ENCODE results near the gene MCHR1.

Gene MCHR1

DNA sequence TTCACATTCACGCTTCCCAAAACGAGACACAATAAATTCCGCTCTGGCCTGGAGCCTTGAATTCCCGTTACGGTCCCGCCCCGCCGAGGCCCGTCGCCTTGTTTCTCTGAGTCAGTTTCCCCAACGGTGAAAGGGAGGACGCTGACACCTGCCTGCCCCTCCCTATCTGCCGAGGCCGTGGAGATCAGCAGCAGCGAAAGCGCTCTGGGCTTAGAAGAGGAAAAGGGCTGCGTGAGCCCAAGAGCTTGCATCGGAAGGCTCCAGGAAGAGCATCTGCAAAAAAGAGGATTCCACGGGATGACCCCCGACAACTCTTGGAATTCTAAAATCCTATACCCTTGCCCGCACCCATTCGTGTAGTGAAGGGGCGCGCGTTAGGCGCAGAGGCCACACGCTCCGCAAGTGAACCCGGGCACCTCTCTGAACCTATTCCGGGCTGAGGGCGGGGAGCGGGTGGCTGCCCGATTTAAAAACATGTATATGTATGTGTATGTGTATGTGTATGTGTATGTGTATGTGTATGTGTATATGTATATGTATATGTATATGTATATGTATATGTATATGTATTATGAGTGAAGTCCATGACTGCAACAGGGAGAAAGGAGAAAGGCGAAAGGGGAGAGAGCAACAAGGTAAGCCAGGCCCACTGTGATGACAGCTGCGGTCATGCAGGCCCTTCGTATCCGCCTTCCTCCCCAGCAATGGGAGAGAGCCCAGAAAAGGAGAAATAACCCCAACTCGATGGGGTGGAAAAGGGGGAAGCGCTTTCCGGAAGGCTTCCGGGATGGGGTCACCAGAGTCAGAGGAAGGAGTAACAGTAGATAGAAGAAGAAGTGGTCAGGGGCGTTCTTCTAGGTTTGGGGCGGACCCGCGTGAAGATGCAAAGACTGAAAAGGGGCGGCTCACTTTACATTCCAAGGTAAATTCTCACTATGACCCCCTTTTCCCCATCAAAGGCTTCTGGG, 41.8 kb upstream of the MCHR1 start:
- Histone ChIP-seq H3K9me3 (ENCODE audit: low read depth, low read length) (no peaks in the 10 kb centered on the region), H3K27ac (peak overlapping the region; percentile 43; the same call in 1 of the 2 replicates), H3K36me3 (ENCODE audit: insufficient read depth, low read length) (no peaks in the 10 kb centered on the region), H3K4me3 (peak overlapping the region; percentile 80), H3K9ac (ENCODE audit: insufficient read length) (peak overlapping the region; percentile 83)
- TF ChIP-seq POLR2AphosphoS5 (IDR thresholded peaks at IDR 0.05; ENCODE audit: borderline replicate concordance, low read depth, low read length) (no peak), EZH2 (IDR thresholded peaks at IDR 0.05) (no peak), FOXP2 (optimal IDR thresholded peaks at IDR 0.05; ENCODE audit: control extremely low read depth, extremely low read length, insufficient read depth) (no peak)
- DNase-seq (ENCODE audit: low read depth, low spot score), result no peak

DNA sequence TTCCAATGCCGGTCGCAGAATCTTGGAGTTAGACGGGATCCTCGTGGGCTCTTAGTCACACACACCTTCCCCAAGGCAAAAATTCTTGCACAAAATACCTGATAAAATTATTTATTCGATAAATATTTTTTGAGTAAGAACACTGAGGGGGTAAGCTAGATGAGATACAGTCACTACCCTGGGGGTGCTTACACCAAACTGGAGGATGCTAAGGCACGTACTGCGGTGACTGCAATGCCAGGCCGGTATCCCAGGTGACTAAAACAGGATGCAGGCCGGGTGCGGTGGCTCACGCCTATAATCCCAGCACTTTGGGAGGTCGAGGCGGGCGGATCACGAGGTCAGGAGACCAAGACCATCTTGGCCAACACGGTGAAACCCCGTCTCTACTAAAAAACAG, 41.0 kb upstream of the MCHR1 start:
- Histone ChIP-seq H3K9ac (ENCODE audit: insufficient read length) (no peak overlapping the region), H3K9me3 (ENCODE audit: low read depth, low read length) (no peaks in the 10 kb centered on the region), H3K4me3 (no peak overlapping the region), H3K36me3 (ENCODE audit: insufficient read depth, low read length) (no peaks in the 10 kb centered on the region), H3K27ac (no peak overlapping the region)
- TF ChIP-seq EZH2 (IDR thresholded peaks at IDR 0.05), result no peak
- TF ChIP-seq POLR2AphosphoS5 (IDR thresholded peaks at IDR 0.05; ENCODE audit: borderline replicate concordance, low read depth, low read length), result no peak
- no peak for TF ChIP-seq FOXP2 (optimal IDR thresholded peaks at IDR 0.05; ENCODE audit: control extremely low read depth, extremely low read length, insufficient read depth)
- no peak for DNase-seq (ENCODE audit: low read depth, low spot score)

DNA sequence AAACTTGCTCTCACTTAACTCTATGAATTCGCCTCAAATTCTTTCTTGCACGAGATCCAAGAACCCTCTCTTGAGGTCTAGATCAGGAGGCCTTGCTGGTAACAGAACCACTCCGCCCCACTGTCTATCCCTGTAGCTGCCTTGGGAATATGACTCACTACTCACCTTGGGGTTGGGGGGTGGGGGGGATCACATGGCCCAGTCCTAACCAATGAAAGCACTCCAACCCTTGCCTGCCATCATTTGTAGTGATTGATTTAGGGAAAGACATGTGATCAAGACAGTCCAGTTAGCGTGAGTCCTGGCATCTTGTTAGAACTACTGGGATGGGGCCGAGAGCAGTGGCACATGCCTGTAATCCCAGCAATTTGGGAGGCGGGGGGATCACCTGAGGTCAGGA, 38.0 kb upstream of the MCHR1 start:
- no peak for TF ChIP-seq FOXP2 (optimal IDR thresholded peaks at IDR 0.05; ENCODE audit: control extremely low read depth, extremely low read length, insufficient read depth)
- no peak for TF ChIP-seq POLR2AphosphoS5 (IDR thresholded peaks at IDR 0.05; ENCODE audit: borderline replicate concordance, low read depth, low read length)
- no peak for TF ChIP-seq EZH2 (IDR thresholded peaks at IDR 0.05)
- no peak for DNase-seq (ENCODE audit: low read depth, low spot score)
- no peaks in the 10 kb centered on the region for H3K9me3 ChIP-seq (ENCODE audit: low read depth, low read length)
- H3K4me3 ChIP-seq, result no peak overlapping the region
- no peak overlapping the region for H3K27ac ChIP-seq
- no peak overlapping the region for H3K9ac ChIP-seq (ENCODE audit: insufficient read length)
- H3K36me3 ChIP-seq (ENCODE audit: insufficient read depth, low read length), result no peaks in the 10 kb centered on the region

DNA sequence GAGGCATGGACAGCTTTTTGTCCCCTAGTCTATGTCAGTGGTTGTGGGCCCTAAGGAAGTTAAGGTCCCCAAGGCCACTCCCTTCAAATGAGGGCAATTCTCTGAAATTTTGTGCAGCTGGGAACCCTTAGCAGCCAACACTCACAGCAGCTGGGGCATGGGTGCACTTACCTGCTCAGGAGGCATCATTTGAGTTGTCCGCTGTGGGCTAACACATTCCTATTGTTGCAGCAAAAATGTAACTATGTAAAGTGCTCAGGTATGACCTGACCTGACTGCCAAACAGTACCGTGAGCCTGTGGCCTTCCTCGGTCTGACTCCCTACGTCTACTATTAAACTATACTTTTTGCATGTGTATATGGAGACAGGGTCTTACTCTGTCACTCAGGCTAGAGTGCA, 37.0 kb upstream of the MCHR1 start:
- TF ChIP-seq FOXP2 (optimal IDR thresholded peaks at IDR 0.05; ENCODE audit: control extremely low read depth, extremely low read length, insufficient read depth), result no peak
- TF ChIP-seq POLR2AphosphoS5 (IDR thresholded peaks at IDR 0.05; ENCODE audit: borderline replicate concordance, low read depth, low read length), result no peak
- TF ChIP-seq EZH2 (IDR thresholded peaks at IDR 0.05), result no peak
- no peaks in the 10 kb centered on the region for H3K36me3 ChIP-seq (ENCODE audit: insufficient read depth, low read length)
- H3K9ac ChIP-seq (ENCODE audit: insufficient read length), result no peak overlapping the region
- no peak overlapping the region for H3K27ac ChIP-seq
- no peaks in the 10 kb centered on the region for H3K9me3 ChIP-seq (ENCODE audit: low read depth, low read length)
- H3K4me3 ChIP-seq, result no peak overlapping the region
- DNase-seq (ENCODE audit: low read depth, low spot score), result no peak

DNA sequence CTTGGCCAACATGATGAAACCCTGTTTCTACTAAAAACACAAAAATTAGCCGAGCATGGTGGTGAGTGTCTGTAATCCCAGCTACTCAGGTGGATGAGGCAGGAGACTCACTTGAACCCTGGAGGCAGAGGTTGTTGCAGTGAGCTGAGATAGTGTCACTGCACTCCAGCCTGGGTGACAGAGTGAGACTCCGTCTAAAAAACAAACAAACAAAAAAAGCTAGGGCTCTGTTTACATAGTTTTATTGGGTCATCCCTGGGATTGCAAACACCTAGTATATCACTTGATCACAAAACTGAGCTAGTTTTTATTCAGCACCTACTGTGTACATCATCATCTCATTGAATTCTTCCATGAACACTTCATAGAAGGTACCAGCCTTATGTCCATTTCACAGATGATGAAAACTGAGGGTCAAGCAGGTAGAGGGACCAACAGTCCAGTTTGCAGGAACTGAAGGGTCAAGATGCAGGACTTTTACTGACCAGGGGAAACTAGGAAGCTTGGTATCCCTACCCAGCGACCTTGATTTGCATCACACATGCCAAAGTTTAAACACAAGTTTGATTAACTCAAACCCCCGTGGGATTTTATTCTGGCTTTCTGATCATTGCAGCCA, 33.6 kb upstream of the MCHR1 start:
- Histone ChIP-seq H3K9me3 (ENCODE audit: low read depth, low read length) (no peaks in the 10 kb centered on the region), H3K27ac (no peak overlapping the region), H3K4me3 (no peak overlapping the region), H3K9ac (ENCODE audit: insufficient read length) (no peak overlapping the region), H3K36me3 (ENCODE audit: insufficient read depth, low read length) (no peaks in the 10 kb centered on the region)
- DNase-seq (ENCODE audit: low read depth, low spot score), result no peak
- TF ChIP-seq FOXP2 (optimal IDR thresholded peaks at IDR 0.05; ENCODE audit: control extremely low read depth, extremely low read length, insufficient read depth) (no peak), EZH2 (IDR thresholded peaks at IDR 0.05) (no peak), POLR2AphosphoS5 (IDR thresholded peaks at IDR 0.05; ENCODE audit: borderline replicate concordance, low read depth, low read length) (no peak)

DNA sequence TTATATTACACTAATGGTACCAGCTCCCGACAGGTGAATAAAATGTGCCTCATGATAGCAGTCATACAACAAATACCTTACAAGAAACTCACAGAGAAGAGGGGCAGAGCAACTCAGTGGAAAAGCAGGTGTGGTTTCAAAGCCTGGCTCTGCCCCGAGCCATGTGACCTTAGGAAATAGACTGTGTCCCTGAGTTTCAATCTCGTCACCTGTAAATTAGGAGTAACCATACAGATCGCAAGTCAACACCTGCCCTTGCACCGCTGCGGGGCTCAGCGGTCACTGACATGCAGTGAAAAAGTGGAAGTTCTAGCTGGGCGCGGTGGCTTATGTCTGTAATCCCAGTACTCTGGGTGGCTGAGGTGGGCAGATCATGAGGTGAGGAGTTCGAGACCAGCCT, 30.9 kb upstream of the MCHR1 start:
- no peak for TF ChIP-seq FOXP2 (optimal IDR thresholded peaks at IDR 0.05; ENCODE audit: control extremely low read depth, extremely low read length, insufficient read depth)
- TF ChIP-seq POLR2AphosphoS5 (IDR thresholded peaks at IDR 0.05; ENCODE audit: borderline replicate concordance, low read depth, low read length), result no peak
- TF ChIP-seq EZH2 (IDR thresholded peaks at IDR 0.05), result no peak
- no peak for DNase-seq (ENCODE audit: low read depth, low spot score)
- Histone ChIP-seq H3K9me3 (ENCODE audit: low read depth, low read length) (no peaks in the 10 kb centered on the region), H3K36me3 (ENCODE audit: insufficient read depth, low read length) (no peaks in the 10 kb centered on the region), H3K27ac (no peak overlapping the region), H3K9ac (ENCODE audit: insufficient read length) (no peak overlapping the region), H3K4me3 (no peak overlapping the region)

DNA sequence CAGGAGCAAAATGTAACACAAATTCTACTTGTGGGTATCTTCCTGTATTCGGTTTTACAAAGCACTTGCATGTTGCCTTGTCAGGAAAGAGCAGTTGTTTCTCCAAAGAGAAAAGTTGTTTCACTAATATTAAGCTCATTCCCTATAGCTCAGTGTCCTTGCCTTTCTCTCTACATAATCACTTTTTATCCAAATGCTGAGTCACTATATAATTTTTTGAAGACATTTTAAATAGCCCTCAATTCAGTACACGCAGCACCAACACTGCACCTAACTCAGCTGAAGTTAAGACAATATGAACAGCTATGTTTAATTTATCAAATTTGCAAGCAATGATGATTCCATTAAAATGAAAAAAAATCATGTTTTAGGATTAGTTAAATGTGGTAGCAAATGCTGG, 28.2 kb upstream of the MCHR1 start:
- no peak overlapping the region for H3K4me3 ChIP-seq
- H3K9ac ChIP-seq (ENCODE audit: insufficient read length), result peak overlapping the region; percentile 20
- TF ChIP-seq POLR2AphosphoS5 (IDR thresholded peaks at IDR 0.05; ENCODE audit: borderline replicate concordance, low read depth, low read length), result no peak
- no peak for TF ChIP-seq FOXP2 (optimal IDR thresholded peaks at IDR 0.05; ENCODE audit: control extremely low read depth, extremely low read length, insufficient read depth)
- no peak for TF ChIP-seq EZH2 (IDR thresholded peaks at IDR 0.05)
- peak overlapping the region; percentile 81 for H3K27ac ChIP-seq
- H3K9me3 ChIP-seq (ENCODE audit: low read depth, low read length), result no peaks in the 10 kb centered on the region
- no peak for DNase-seq (ENCODE audit: low read depth, low spot score)
- H3K36me3 ChIP-seq (ENCODE audit: insufficient read depth, low read length), result no peaks in the 10 kb centered on the region

Data from SK-N-MC (cell line).